Measurements from ENCODE around the gene APBA3. TPM values are rescaled to one million over a fixed set of nuclear protein-coding genes. Genes with fewer than 3 reads are reported as not detected.

The APBA3 gene
- total RNA-seq, 3 donors from 2014 or later: 18.9 to 23.0 (median 19.2) TPM

DNA sequence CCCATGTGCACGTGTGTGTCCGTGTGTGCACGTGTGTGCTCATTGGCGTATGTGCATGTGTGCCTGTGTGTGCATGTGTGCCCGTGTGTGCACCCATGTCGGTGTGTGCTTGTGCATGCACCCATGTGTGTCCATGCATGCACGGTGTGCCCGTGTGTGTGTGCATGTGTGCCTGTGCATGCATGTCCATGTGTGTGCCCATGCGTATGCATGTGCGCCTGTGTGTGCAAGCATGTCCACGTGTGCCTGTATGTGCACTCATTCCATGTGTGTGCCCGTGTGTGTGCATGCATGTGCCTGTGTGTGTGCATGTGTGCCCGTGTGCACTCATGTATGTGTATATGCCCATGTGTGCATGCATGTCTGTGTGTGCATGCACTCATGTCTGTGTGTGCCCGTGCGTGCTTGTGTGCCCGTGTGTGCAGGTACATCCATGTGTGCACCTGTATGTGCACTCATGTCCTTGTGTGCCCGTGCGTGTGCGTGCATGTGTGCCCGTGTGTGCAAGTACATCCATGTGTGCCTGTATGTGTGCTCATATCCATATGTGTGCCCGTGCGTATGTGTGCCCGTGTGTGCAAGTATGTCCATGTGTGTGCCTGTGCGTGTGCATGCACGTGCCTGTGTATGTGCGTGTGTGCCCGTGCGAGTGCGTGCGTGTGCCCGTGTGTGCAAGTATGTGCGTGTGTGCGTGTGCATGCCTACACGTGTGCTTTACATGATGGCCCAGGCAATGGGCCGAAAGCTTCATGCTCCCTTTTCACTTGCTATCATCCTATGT lies 46.3 kb upstream of the APBA3 start:
- Histone ChIP-seq H3K9me3 (no peaks in the 10 kb centered on the region), H3K4me1 (ENCODE audit: low read depth) (no peaks in the 10 kb centered on the region), H3K36me3 (ENCODE audit: low read depth) (no peaks in the 10 kb centered on the region), H3K4me3 (no peak overlapping the region)
- no peak for DNase-seq
- TF ChIP-seq, protein P1, sequence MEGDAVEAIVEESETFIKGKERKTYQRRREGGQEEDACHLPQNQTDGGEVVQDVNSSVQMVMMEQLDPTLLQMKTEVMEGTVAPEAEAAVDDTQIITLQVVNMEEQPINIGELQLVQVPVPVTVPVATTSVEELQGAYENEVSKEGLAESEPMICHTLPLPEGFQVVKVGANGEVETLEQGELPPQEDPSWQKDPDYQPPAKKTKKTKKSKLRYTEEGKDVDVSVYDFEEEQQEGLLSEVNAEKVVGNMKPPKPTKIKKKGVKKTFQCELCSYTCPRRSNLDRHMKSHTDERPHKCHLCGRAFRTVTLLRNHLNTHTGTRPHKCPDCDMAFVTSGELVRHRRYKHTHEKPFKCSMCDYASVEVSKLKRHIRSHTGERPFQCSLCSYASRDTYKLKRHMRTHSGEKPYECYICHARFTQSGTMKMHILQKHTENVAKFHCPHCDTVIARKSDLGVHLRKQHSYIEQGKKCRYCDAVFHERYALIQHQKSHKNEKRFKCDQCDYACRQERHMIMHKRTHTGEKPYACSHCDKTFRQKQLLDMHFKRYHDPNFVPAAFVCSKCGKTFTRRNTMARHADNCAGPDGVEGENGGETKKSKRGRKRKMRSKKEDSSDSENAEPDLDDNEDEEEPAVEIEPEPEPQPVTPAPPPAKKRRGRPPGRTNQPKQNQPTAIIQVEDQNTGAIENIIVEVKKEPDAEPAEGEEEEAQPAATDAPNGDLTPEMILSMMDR (IDR thresholded peaks at IDR 0.05): no peak
- no peak for ATAC-seq
- intact Hi-C loops (cut with DNase I, micrococcal nuclease): no loop called here

DNA sequence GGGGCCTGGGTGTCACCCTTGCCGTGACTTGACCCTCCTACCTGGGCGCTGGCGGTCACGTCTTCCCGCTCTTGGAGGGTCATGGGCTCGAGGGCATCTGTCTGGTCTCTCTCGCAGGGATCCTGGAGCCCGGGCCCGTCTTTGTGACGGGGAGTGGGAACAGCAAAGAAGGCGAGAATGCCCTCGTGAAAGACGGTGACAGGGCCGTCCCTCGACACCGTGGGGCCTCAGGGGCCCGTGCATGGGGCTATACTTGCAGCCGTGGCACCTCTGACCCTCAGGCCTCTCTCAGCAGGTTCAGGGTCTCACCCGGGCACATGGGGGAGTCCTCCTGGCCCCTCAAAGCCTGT lies 45.6 kb upstream of the APBA3 start:
- TF ChIP-seq, protein P1 (IDR thresholded peaks at IDR 0.05): no peak
- Histone ChIP-seq H3K4me3 (no peak overlapping the region), H3K4me1 (ENCODE audit: low read depth) (no peaks in the 10 kb centered on the region), H3K9me3 (no peaks in the 10 kb centered on the region), H3K36me3 (ENCODE audit: low read depth) (no peaks in the 10 kb centered on the region)
- ATAC-seq (no peak), DNase-seq (peak in 1 of 3 donors; percentile 45)
- intact Hi-C loops (cut with DNase I, micrococcal nuclease): no loop called here

DNA sequence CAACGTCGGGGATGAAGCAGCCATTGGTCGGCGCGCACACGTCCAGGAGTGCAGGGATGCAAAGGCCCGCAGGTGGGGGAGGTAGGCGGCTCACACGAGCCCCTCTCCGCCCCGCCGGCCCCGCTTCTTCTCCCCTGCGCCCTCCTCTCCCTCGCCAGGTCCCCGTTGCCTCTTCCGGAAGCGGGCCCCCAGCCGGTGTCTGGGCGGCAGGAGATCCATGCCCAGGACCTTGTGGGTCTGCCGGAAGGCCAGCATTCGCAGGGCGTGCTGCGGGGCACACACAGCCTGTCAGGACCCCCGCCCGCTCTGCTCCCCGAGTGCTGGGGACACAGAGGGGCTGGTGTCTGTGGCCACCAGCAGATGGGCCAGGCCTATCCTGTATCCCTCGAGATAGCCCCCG lies 44.4 kb upstream of the APBA3 start:
- Histone ChIP-seq H3K4me3 (no peak overlapping the region), H3K36me3 (ENCODE audit: low read depth) (no peaks in the 10 kb centered on the region), H3K9me3 (no peaks in the 10 kb centered on the region), H3K4me1 (ENCODE audit: low read depth) (no peaks in the 10 kb centered on the region)
- DNase-seq (no peak), ATAC-seq (no peak)
- intact Hi-C loops (cut with DNase I, micrococcal nuclease): no loop called here
- TF ChIP-seq, protein P1 (IDR thresholded peaks at IDR 0.05): no peak

DNA sequence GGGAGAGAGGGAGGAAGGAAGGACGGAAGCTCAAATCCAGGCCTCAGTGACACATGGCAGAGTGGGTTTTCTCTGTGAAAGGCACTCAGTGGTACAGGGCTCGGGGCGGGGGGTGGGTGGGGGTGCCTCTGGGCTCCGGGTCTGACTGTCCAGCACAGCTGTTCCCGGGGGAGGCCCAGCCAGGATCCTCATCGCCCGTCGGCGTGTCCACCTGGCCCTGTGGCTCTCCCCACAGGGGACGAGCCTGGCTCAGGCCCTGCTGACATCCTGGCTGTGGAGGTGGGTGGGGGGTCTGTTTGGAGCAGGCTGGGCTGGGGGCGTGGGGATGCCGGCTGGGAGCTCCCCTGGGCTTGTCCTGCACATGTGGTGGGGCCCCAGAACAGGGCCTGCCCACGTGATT lies 42.9 kb upstream of the APBA3 start:
- no peak for DNase-seq
- Histone ChIP-seq H3K36me3 (ENCODE audit: low read depth) (no peaks in the 10 kb centered on the region), H3K4me1 (ENCODE audit: low read depth) (no peaks in the 10 kb centered on the region), H3K9me3 (no peaks in the 10 kb centered on the region), H3K4me3 (no peak overlapping the region)
- TF ChIP-seq, protein P1 (IDR thresholded peaks at IDR 0.05): no peak
- intact Hi-C loops (cut with DNase I, micrococcal nuclease): no loop called here
- no peak for ATAC-seq

DNA sequence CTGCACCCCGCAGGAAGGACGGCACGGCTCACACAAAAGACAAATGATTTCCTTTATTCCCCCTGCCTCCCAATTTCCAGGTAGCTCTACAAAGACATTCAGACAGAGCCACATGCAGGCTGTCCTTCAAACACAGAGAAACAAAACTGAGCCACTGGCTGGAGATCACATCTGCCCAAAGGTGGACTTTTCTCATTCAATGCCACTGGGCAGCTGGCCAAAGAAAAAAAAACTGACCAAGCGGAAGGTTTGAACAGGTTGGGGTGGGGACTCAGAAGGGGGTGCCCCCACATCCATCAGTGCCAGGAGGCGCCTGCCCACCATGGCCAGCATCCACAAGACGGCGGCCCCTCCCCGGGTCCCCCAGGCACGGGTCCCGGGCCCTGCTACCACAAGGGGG lies 42.5 kb upstream of the APBA3 start:
- H3K36me3 ChIP-seq (ENCODE audit: low read depth): no peaks in the 10 kb centered on the region
- TF ChIP-seq, protein P1 (IDR thresholded peaks at IDR 0.05): no peak
- H3K4me1 ChIP-seq (ENCODE audit: low read depth): no peaks in the 10 kb centered on the region
- no peak for ATAC-seq
- intact Hi-C loops (cut with DNase I, micrococcal nuclease): no loop called here
- H3K9me3 ChIP-seq: no peaks in the 10 kb centered on the region
- no peak for DNase-seq
- H3K4me3 ChIP-seq: no peak overlapping the region

Measured in mucosa of descending colon (tissue), 3 donors.